Measurements from ENCODE around the gene BCAS4. TPM values are rescaled to one million over a fixed set of nuclear protein-coding genes. Genes with fewer than 3 reads are reported as not detected.

BCAS4 gene
- total RNA-seq, 1 donor from 2014 or later, result 15.7 TPM

DNA sequence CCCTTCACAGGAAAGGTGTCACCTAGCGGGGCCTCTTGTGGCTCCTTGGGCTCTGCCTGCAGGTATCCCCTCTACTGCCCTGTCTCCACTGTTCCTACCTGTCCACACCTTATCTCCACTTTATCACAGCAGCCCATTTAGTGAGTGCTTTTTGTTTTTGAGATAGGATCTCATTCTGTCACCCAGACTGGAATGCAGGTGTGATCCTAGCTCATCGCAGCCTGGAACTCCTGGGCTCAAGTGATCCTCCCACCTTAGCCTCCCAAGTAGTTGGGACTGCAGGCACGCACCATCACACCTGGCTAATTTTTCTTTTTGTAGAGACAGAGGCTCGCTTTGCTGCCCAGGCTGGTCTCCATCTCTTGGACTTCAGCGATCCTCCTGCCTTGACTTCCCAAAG is 48.0 kb downstream of the BCAS4 start:
- TF ChIP-seq, protein P1, sequence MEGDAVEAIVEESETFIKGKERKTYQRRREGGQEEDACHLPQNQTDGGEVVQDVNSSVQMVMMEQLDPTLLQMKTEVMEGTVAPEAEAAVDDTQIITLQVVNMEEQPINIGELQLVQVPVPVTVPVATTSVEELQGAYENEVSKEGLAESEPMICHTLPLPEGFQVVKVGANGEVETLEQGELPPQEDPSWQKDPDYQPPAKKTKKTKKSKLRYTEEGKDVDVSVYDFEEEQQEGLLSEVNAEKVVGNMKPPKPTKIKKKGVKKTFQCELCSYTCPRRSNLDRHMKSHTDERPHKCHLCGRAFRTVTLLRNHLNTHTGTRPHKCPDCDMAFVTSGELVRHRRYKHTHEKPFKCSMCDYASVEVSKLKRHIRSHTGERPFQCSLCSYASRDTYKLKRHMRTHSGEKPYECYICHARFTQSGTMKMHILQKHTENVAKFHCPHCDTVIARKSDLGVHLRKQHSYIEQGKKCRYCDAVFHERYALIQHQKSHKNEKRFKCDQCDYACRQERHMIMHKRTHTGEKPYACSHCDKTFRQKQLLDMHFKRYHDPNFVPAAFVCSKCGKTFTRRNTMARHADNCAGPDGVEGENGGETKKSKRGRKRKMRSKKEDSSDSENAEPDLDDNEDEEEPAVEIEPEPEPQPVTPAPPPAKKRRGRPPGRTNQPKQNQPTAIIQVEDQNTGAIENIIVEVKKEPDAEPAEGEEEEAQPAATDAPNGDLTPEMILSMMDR (conservative IDR thresholded peaks at IDR 0.05; ENCODE audit: low read depth, low read length), result no peak
- no peak overlapping the region for H3K4me3 ChIP-seq (ENCODE audit: low read depth, low read length)
- DNase-seq (ENCODE audit: low read depth), result no peak

DNA sequence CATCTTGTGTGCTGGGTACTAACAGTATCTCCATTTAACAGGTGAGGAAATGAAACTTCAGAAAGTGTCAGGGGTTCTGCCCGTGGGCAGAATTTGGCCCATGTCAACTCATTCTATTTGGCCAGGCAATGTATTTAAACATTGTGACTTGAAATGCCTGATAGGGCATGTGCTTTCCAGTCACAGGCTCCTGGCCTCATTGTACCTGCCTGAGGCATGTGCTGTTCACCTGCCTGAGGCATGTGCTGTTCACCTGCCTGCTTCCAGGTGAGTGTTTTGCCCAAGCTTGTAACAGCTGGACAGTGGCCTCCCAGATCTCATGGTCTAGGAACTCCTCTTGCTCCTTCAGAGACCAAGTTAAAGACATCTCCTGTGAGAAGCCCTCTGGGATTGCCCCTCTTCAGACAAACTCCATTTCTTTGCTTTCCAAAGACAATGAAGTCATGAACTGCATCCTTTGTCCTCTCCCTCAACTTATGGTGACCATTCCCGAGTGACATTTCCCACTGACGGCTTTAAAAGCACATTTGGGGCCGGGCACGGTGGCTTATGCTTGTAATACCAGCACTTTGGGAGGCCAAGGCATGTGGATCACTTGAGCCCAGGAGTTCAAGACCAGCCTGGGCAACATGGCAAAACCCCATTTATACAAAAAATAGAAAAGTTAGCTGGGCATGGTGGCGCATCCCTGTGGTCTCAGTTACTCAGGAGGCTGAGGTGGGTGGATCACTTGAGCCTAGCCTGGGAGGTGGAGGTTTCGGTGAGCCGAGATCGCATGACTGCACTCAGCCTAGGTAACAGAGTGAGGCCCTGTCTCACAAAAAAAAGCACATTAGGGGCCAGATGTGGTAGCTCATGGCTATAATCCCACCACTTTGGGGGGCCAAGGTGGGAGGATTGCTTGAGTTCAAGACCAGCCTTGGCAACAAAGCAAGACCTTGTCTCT is 48.7 kb downstream of the BCAS4 start:
- DNase-seq (ENCODE audit: low read depth), result no peak
- TF ChIP-seq, protein P1 (conservative IDR thresholded peaks at IDR 0.05; ENCODE audit: low read depth, low read length), result no peak

DNA sequence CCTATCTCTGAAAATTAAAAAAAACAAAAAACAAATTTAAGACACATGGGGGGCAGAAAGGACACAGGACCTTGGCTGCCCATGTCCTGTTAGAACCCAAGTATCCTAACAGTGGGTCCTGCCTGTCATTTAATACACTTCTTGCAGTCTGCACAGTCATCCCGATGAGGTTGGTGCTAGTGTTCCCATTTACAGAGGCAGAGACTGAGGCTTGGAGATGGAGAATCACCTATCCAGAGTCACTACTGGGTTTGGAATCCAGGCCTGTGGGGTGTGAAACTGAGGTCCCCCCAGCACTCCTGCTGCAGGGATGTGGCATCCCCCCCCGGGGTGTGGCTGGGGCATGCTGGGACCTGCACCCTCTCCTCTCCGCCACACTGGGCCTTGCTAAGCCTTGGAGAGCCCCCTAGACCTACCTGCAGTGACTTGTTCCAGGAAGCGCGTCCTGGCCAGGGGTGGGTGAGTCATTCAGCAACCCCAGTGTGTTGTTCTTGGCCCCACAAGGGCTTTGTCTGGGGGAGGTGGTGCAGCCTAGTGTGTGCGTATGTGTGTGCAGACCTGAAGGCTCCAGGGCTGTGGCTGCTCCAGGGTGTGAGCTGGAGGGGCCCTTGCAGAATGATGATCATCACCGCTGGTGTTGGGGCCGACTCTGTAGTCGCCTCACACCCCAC is 49.7 kb downstream of the BCAS4 start:
- no peak overlapping the region for H3K4me3 ChIP-seq (ENCODE audit: low read depth, low read length)
- peak; percentile 26 for DNase-seq (ENCODE audit: low read depth)
- TF ChIP-seq, protein P1 (conservative IDR thresholded peaks at IDR 0.05; ENCODE audit: low read depth, low read length), result no peak

More for the DNA sequence above, 48.7 kb downstream of the BCAS4 start:
- H3K4me3 ChIP-seq (ENCODE audit: low read depth, low read length), result no peak overlapping the region

DNA sequence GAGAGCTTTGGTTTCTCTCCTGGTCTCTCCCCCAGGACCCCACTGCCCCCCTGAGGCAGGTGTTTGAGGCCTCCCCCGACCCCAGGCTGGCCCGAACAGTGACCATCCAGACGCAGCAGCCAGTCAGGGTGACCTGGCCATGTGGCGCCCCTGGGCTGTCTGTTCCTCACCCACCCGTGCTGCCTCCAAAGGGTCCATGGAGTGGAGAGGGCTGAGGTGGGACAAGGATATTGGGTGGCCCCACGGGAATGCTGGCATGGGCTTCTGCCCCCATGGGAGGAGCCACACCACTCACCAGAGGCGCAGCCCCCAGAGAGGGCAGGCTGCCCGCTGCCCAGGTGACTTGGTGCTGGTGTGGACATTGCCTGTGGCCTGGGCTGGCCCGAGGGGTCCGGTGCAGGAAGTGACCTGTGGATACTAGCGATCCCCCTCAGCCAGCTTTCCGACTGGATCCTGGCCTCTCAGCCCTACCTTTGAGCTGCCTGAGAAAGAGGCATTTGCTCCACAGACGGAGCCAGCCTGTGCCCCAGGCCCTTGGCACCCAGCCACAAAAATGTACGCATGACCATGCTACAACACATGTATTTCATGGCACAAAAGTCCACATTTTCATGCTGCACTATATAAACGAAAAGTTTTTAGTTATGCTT is 50.8 kb downstream of the BCAS4 start:
- H3K4me3 ChIP-seq (ENCODE audit: low read depth, low read length), result no peak overlapping the region
- TF ChIP-seq, protein P1 (conservative IDR thresholded peaks at IDR 0.05; ENCODE audit: low read depth, low read length), result no peak
- DNase-seq (ENCODE audit: low read depth), result no peak

DNA sequence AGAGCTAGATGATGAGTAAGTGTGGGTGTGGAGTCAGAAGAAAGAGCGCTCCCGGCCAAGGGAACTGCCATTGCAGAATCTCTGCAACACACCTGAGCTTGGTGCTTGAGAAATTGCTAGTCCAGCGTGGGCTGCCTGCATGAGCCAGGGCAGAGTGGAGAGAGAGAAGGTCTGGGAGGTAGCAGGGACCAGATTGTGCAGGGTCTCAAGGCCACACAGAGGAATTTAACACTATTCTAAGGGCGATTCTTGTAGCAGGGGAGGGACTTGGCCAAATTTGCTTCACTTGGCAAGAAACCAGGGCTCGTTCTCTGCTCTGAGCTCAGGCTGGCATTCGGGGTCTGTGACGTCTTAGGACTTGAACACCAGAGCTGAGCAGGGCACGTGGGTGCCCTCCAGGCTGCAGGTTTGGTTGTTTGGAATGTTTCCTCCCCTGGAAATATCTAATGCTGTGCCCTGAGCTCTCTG is 53.5 kb downstream of the BCAS4 start:
- no peak overlapping the region for H3K4me3 ChIP-seq (ENCODE audit: low read depth, low read length)
- TF ChIP-seq, protein P1 (conservative IDR thresholded peaks at IDR 0.05; ENCODE audit: low read depth, low read length), result no peak
- no peak for DNase-seq (ENCODE audit: low read depth)

DNA sequence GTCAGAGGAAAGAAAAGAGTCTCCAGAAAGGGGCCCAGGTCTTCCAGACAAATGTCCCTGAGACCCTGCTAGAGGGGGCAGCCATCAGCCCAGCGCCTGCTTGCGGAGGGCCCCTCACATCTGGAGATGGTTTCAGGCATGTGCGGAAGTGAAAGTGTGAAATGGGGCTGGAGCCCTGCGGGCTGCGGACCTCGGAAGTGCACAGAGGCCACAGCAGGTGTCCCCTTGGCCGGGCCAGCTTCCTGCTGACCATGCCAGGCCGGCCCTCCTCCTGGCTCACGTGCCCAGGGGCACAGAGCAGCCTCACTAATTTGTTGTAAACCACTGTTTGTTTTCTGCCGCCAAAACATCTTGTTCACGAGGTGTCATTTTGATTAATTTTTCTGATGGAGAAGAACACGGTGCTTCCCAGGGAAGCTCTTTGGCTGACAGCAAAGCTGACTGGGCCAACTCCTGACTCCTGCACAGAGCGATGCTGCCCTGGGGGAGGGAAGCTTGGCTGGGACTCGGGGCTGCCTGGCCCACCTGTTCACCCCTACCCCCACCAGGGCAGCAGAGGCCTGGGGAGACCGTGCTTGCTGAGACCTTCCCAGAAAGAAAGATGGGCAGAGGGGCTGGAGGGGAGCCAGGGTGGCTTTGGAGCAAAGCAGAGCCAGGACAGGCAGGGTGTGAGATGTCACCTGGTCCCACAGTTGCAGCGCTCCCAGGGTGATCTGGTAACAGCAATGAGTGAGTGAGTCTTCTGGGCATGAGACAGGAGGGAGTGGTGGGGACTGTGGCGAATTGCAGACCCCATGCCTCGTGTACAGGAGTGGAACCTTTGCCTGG is 54.2 kb downstream of the BCAS4 start:
- DNase-seq (ENCODE audit: low read depth), result no peak
- TF ChIP-seq, protein P1 (conservative IDR thresholded peaks at IDR 0.05; ENCODE audit: low read depth, low read length), result no peak
- peak overlapping the region; percentile 8 for H3K4me3 ChIP-seq (ENCODE audit: low read depth, low read length)

Measured in epithelial cell of proximal tubule (primary cell).